Measurements from ENCODE around the gene GADD45B. TPM values are rescaled to one million over a fixed set of nuclear protein-coding genes. Genes with fewer than 3 reads are reported as not detected.

The GADD45B gene
- total RNA-seq, 2 donors from 2014 or later = 84.4 to 84.5 TPM

DNA sequence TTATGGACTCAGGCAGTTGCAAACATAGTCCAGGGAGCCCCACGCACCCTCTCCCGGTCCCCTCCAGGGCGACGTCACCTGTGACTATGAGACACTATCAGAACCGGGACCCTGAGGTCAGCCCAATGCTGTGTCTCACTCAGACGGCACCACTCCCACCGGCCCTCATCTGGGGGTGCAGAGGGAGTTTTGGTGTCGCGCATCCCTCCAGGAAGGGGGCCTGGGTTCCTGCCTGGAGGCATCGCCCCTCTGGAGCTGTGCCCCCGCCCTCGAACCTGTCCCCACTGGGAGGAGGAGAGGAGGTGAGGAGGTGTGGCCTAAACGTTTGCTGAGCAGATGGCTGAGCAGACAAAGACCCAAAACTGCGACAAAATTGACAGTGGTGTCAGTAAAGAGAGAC lies 51.2 kb downstream of the GADD45B start:
- ATAC-seq (replicated peaks in 1 of 2) (no peak), DNase-seq (no peak)
- Mint-ChIP-seq H3K9me3 (peaks cover 0 to 1% of the 10 kb centered on the region in 2 donors), H3K36me3 (ENCODE audit: insufficient read depth in 2 of 2) (peaks cover 0 to under 1% of the 10 kb centered on the region in 2 donors), H3K4me1 (ENCODE audit: low read depth) (peaks cover 2% of the 10 kb centered on the region), H3K27me3 (ENCODE audit: low read depth) (no peaks in the 10 kb centered on the region), H3K27ac (no peak overlapping the region), H3K4me3 (no peak overlapping the region)

DNA sequence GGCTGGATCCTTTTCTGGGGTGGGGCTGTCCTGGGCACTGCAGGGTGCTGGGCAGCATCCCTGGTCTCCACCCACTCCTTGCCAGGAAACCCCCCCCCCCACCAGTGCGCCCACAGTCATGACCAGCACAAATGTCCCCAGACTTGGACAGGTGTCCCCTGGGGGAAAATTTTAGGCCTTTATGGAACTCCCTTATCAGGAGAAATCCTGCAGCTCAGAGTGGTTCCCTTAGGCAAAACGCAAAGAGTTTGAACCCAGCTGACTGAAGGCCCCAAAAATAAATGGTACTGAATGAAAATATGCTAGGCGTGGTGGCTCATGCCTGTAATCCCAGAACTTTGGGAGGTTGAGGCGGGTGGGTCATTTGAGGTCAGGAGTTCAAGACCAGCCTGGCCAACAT lies 51.8 kb downstream of the GADD45B start:
- H3K27ac Mint-ChIP-seq = no peak overlapping the region
- H3K36me3 Mint-ChIP-seq (ENCODE audit: insufficient read depth in 2 of 2) = peaks cover 0 to 2% of the 10 kb centered on the region in 2 donors
- H3K27me3 Mint-ChIP-seq (ENCODE audit: low read depth) = no peaks in the 10 kb centered on the region
- peaks cover 7% of the 10 kb centered on the region for H3K4me1 Mint-ChIP-seq (ENCODE audit: low read depth)
- H3K9me3 Mint-ChIP-seq = peaks cover 0 to 3% of the 10 kb centered on the region in 2 donors
- no peak for DNase-seq
- no peak for ATAC-seq (replicated peaks in 1 of 2)
- H3K4me3 Mint-ChIP-seq = no peak overlapping the region

Other genes starting within 250 kb of the GADD45B start
- gene PLEKHJ1, start 239.8 kb upstream of the GADD45B start, total RNA-seq = 10 to 100 TPM; 67.4 to 92.7 TPM
- gene SF3A2, start 239.3 kb upstream of the GADD45B start, total RNA-seq = 100 to 1,000 TPM; 146 to 147 TPM
- gene AMH, start 226.8 kb upstream of the GADD45B start, total RNA-seq = 1 to 10 TPM; 4.6 to 10.0 TPM
- 1 to 10 TPM in 1 of 2 donors, under 1 TPM in 1; 0.72 to 1.6 TPM for gene JSRP1, start 219.7 kb upstream of the GADD45B start, total RNA-seq
- gene PEAK3, start 194.0 kb upstream of the GADD45B start, total RNA-seq = under 1 TPM in 1 of 2 donors, not detected in 1; 0.09 TPM
- not detected for gene LINGO3, start 168.0 kb upstream of the GADD45B start, total RNA-seq
- gene LSM7, start 147.5 kb upstream of the GADD45B start, total RNA-seq = 10 to 100 TPM; 74.7 to 84.5 TPM
- gene SPPL2B, start 147.4 kb upstream of the GADD45B start, total RNA-seq = 10 to 100 TPM; 52.0 to 55.3 TPM
- under 1 TPM in 1 of 2 donors, not detected in 1; 0.19 TPM for gene TMPRSS9, start 115.9 kb upstream of the GADD45B start, total RNA-seq
- 10 to 100 TPM; 51.4 to 54.0 TPM for gene TIMM13, start 48.5 kb upstream of the GADD45B start, total RNA-seq
- gene LMNB2, start 19.2 kb upstream of the GADD45B start, total RNA-seq = 10 to 100 TPM; 72.2 to 76.8 TPM
- gene GNG7, start 226.6 kb downstream of the GADD45B start, total RNA-seq = 1 to 10 TPM; 1.3 TPM
- gene DIRAS1, start 245.2 kb downstream of the GADD45B start, total RNA-seq = under 1 TPM; 0.32 to 0.55 TPM

Data from activated T-cell treated with anti-CD3 and anti-CD28 coated beads, Interleukin-2, amount 50 U/mL, for 72 hours (primary cell).